ENCODE data around the gene CAPN1. TPM values are rescaled to one million over a fixed set of nuclear protein-coding genes. Genes with fewer than 3 reads are reported as not detected.

The CAPN1 gene
- total and polyA plus RNA-seq, 2 of the 13 experiments (the other 11 are each of a cell fraction or from before 2014, with no cell fraction given) = 57.3 to 82.6 TPM

DNA sequence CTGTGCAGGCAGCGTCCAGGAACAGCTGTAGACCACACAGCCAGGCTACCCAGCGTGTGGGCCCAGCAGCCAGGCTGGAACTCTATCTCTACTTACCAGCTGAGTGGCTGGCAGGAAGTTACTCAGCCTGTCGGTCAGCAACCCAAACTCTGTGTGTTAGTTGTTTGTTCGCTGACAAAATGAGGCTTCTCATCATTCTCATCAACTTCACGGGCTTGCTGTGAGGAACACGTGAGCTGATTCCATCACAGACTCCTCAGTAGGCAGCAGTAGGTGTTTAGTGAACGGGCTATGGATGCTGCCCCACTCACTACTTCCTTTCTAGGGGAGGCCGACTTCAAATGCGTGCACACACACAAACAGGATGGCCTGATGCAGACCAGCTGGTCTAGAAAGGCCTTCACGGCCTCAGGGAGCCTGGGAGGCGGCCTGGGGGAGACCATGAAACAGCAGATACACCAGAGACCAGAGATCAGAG lies 12.5 kb upstream of the CAPN1 start (continued):
- no peak for TF ChIP-seq ZNF790 (CRISPR knock-in tag; IDR thresholded peaks at IDR 0.05; ENCODE audit: borderline replicate concordance)
- TF ChIP-seq SNRNP70 (IDR thresholded peaks at IDR 0.05; ENCODE audit: low read depth, low read length) = no peak
- TF ChIP-seq, protein P1, sequence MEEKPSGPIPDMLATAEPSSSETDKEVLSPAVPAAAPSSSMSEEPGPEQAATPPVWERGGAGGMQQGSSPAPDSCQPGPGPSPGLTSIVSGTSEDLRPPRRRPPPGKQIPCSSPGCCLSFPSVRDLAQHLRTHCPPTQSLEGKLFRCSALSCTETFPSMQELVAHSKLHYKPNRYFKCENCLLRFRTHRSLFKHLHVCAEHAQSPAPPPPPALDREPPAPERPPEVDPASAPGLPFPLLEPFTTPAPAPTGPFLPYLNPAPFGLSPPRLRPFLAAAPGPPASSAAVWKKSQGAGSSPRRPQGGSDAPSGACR (CRISPR knock-in tag; IDR thresholded peaks at IDR 0.05) = no peak
- TF ChIP-seq CAMTA2 (CRISPR knock-in tag; IDR thresholded peaks at IDR 0.05; ENCODE audit: borderline replicate concordance) = no peak
- 0 out of 2 replicates have a peak, but pooled peaks have one; percentile 24 for TF ChIP-seq ZMYM3 (CRISPR knock-in tag; IDR thresholded peaks at IDR 0.05)
- no peak for TF ChIP-seq NAIF1 (CRISPR knock-in tag; IDR thresholded peaks at IDR 0.05; ENCODE audit: borderline replicate concordance)
- TF ChIP-seq, protein P2, sequence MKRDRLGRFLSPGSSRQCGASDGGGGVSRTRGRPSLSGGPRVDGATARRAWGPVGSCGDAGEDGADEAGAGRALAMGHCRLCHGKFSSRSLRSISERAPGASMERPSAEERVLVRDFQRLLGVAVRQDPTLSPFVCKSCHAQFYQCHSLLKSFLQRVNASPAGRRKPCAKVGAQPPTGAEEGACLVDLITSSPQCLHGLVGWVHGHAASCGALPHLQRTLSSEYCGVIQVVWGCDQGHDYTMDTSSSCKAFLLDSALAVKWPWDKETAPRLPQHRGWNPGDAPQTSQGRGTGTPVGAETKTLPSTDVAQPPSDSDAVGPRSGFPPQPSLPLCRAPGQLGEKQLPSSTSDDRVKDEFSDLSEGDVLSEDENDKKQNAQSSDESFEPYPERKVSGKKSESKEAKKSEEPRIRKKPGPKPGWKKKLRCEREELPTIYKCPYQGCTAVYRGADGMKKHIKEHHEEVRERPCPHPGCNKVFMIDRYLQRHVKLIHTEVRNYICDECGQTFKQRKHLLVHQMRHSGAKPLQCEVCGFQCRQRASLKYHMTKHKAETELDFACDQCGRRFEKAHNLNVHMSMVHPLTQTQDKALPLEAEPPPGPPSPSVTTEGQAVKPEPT (CRISPR knock-in tag; IDR thresholded peaks at IDR 0.05; ENCODE audit: low read depth) = no peak
- TF ChIP-seq ZFX (CRISPR knock-in tag; IDR thresholded peaks at IDR 0.05; ENCODE audit: low read depth) = peak; percentile 41
- TF ChIP-seq, protein P3, sequence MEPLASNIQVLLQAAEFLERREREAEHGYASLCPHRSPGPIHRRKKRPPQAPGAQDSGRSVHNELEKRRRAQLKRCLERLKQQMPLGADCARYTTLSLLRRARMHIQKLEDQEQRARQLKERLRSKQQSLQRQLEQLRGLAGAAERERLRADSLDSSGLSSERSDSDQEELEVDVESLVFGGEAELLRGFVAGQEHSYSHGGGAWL (CRISPR knock-in tag; IDR thresholded peaks at IDR 0.05) = no peak
- TF ChIP-seq, protein P4, sequence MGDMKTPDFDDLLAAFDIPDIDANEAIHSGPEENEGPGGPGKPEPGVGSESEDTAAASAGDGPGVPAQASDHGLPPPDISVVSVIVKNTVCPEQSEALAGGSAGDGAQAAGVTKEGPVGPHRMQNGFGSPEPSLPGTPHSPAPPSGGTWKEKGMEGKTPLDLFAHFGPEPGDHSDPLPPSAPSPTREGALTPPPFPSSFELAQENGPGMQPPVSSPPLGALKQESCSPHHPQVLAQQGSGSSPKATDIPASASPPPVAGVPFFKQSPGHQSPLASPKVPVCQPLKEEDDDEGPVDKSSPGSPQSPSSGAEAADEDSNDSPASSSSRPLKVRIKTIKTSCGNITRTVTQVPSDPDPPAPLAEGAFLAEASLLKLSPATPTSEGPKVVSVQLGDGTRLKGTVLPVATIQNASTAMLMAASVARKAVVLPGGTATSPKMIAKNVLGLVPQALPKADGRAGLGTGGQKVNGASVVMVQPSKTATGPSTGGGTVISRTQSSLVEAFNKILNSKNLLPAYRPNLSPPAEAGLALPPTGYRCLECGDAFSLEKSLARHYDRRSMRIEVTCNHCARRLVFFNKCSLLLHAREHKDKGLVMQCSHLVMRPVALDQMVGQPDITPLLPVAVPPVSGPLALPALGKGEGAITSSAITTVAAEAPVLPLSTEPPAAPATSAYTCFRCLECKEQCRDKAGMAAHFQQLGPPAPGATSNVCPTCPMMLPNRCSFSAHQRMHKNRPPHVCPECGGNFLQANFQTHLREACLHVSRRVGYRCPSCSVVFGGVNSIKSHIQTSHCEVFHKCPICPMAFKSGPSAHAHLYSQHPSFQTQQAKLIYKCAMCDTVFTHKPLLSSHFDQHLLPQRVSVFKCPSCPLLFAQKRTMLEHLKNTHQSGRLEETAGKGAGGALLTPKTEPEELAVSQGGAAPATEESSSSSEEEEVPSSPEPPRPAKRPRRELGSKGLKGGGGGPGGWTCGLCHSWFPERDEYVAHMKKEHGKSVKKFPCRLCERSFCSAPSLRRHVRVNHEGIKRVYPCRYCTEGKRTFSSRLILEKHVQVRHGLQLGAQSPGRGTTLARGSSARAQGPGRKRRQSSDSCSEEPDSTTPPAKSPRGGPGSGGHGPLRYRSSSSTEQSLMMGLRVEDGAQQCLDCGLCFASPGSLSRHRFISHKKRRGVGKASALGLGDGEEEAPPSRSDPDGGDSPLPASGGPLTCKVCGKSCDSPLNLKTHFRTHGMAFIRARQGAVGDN (CRISPR knock-in tag; IDR thresholded peaks at IDR 0.05) = peak; percentile 53
- TF ChIP-seq, protein P5, sequence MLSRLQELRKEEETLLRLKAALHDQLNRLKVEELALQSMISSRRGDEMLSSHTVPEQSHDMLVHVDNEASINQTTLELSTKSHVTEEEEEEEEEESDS (CRISPR knock-in tag; IDR thresholded peaks at IDR 0.05; ENCODE audit: borderline replicate concordance) = no peak
- no peak for TF ChIP-seq ZNF232 (CRISPR knock-in tag; IDR thresholded peaks at IDR 0.05; ENCODE audit: borderline replicate concordance)
- TF ChIP-seq ZNF446 (CRISPR knock-in tag; IDR thresholded peaks at IDR 0.05) = no peak
- no peak for TF ChIP-seq PHF21A (CRISPR knock-in tag; IDR thresholded peaks at IDR 0.05)
- no peak for TF ChIP-seq ZNF460 (CRISPR knock-in tag; IDR thresholded peaks at IDR 0.05; ENCODE audit: borderline replicate concordance)
- no peak for TF ChIP-seq ZNF230 (CRISPR knock-in tag; IDR thresholded peaks at IDR 0.05)
- TF ChIP-seq NPAS2 (CRISPR knock-in tag; IDR thresholded peaks at IDR 0.05; ENCODE audit: borderline replicate concordance) = no peak
- TF ChIP-seq RFX5 (IDR thresholded peaks at IDR 0.05; ENCODE audit: low read depth, low read length) = no peak
- no peak for TF ChIP-seq ZNF879 (CRISPR knock-in tag; IDR thresholded peaks at IDR 0.05)
- no peak for TF ChIP-seq ZNF451 (CRISPR knock-in tag; IDR thresholded peaks at IDR 0.05)
- TF ChIP-seq ZNF329 (CRISPR knock-in tag; IDR thresholded peaks at IDR 0.05; ENCODE audit: low read depth) = no peak
- TF ChIP-seq POLR2AphosphoS2 (IDR thresholded peaks at IDR 0.05; ENCODE audit: low read depth, low read length) = no peak
- no peak for TF ChIP-seq CBX2 (IDR thresholded peaks at IDR 0.05; ENCODE audit: low read depth, low read length)
- TF ChIP-seq CBX2 (CRISPR knock-in tag; IDR thresholded peaks at IDR 0.05; ENCODE audit: low read depth) = no peak
- TF ChIP-seq NFIC (IDR thresholded peaks at IDR 0.05; ENCODE audit: low read length) = no peak
